HG03039 (cell line): ENCODE results near the gene KLK15.

Source experiments
- ATAC-seq: cut with Tn5 transposase; IDR thresholded peaks from one replicate; pipeline ENCODE4 v1.9.1; 2021; ENCODE audit warnings: mild to moderate bottlenecking, moderate library complexity; ENCODE audit not compliant: unreplicated experiment

The KLK15 gene

DNA sequence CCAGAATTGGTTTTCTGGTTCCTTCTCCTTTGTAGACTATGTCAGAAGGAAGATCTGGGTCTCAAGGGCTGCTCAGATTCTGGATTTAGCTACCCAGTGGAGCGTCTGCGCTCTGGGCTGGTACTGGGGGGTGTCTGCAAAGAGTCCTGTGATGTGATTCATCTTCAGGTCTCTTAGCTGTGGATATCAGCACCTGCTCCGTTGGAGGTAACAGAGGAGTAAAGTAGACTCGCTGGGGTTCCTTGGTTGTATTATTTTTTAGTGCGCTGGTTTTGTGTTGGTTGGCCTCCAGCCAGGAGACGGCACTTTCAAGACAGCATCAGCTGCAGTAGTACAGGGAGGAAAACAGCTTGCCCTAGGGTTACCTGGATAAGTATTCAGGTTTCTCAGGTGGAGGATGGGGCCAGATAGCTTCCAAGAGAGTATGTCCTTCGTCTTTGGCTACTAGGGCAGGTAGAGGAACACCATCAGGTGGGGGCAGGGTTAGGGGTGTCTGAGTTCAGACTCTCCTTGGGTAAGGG is 10.4 kb upstream of the KLK15 start:
- no peak for ATAC-seq

DNA sequence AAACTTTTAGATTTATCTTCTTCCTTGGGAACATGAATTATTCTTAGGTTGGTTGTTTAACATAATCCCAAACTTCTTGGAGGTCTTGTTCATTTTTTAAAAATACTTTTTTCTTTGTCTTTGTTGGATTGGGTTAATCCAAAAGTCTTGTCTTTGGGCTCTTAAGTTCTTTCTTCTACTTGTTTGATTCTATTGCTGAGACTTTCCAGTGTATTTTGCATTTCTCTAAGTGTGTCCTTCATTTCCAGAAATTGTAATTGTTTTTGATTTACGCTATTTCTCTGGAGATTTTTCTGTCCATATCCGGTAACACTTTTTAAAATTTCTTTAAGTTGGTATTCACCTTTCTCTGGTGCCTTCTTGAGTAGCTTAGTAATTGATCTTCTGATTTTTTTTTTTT is 9.8 kb upstream of the KLK15 start:
- no peak for ATAC-seq

DNA sequence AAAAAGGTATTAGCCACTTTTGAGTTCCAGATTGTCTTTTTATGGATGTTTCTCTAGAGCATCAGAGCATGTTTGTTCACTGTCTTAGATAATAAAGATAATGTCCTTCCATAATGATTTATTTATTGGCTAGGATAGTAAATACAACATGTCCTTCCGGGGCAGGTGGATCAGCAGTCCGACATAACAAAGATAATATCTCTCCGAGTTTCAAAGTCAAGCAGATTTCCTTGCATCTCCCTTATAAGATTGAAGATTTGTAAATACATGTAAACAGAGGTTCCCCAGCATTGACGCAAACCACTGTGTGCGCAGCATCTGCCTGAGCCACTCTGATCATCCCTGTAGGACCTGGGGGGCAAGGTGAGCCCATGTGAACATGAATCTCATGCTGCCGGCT is 8.8 kb upstream of the KLK15 start:
- ATAC-seq = no peak

DNA sequence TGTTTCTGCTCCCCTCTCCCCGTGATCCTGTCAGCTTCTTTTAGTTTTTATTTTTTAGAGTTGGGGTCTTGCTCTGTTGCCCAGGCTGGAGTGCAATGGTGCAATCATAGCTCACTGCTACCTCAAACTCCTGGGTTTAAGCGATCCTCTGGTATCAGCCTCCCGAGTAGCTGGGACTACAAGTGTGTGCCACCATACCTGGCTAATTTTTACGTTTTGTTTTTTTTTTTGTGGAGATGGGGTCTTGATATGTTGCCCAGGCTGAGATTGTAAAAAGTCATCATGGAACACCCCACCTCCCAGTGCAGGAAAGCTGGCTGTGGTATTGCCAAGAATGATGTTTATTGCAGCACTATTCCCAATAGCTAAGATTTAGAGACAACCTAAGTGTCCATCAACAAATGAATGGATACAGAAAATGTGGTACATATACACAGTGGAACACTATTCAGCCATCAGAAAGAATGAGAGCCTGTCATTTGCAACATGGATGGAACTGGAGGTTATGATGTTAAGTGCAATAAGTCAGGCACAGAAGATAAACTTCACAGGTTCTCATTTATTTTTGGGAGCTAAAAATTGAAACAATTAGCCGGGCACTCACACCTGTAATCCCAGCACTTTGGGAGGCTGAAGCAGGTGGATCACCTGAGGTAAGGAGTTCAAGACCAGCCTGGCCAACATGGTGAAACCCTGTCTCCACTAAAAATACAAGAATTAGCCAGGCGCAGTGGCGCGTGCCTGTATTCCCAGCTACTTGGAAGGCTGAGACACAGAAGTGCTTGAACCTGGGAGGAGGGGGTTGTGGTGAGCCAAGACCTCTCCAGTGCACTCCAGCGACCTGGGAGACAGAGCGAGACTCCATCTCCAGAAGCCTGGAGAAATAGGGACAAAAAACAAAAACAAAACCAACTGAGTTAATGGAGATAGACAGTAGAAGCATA is 6.6 kb upstream of the KLK15 start:
- ATAC-seq = no peak

DNA sequence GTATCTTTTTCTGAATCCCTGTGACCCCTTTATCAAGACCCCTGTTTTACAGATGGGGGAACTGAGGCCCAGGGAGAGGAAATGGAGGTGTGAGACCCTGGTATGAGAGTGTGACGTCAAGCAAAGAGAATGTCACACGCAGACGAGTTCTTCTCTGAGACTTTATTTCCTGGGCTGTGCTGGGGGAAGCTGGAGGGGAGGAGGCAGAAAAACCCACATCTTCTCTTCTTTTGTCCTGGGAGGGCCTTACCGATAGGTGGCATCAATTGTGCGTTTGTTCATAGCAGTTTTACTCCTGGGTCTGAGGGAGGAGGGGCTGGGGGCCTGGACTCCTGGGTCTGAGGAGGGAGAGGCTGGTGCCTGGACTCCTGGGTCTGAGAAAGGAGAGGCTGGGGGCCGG is 4.9 kb upstream of the KLK15 start:
- ATAC-seq = no peak

DNA sequence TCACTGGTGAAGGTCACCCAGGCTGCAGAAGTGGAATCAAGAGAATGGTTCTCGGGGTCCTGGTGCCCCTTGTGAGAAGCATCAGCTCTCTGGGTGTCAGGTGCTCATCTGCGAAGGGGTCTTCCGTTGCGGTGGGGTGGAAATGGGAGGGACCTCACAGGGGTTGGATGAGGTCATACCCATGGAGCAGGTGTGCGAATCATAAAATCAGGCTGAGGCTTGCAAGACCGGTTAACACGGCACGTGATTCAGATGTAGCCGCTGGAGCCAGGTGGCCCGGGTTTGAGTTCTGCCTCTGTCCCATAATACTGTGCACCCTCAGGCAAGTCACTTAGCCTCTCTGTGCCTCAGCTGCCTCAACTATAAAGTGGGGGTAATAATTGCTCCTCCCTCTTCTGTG is 3.9 kb upstream of the KLK15 start:
- no peak for ATAC-seq

DNA sequence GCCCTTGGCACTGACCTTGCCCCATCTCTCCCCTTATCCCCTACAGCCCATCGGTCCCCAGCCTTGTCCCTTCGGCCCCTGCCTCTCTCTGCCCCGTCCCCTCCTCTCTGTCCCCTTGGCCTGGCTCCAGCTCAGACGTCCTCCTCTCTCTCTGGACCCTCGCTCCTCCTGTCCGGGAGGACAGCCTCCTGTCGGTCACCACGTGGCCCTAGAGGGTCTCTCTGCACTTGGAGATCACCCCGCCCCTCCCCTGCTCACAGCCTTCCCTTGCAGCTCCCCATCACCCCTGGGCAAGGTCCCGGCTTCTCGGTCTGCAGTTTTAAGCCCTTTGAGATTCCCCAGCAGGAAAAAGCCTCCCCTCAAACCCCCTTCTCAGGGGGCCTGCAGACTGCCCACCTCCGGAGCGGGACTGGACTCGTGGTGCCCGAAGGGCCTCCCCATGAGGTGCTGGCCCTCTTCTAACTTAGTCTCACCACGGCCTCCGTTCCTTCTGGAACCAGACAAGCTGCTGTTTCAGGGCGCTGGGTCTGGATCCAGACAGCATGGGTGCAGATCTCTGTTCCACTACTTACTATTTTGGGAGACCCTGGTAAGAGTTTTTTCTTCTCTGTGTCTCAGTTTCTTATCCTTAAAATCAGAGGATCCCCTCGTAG is 3.3 kb upstream of the KLK15 start:
- no peak for ATAC-seq

DNA sequence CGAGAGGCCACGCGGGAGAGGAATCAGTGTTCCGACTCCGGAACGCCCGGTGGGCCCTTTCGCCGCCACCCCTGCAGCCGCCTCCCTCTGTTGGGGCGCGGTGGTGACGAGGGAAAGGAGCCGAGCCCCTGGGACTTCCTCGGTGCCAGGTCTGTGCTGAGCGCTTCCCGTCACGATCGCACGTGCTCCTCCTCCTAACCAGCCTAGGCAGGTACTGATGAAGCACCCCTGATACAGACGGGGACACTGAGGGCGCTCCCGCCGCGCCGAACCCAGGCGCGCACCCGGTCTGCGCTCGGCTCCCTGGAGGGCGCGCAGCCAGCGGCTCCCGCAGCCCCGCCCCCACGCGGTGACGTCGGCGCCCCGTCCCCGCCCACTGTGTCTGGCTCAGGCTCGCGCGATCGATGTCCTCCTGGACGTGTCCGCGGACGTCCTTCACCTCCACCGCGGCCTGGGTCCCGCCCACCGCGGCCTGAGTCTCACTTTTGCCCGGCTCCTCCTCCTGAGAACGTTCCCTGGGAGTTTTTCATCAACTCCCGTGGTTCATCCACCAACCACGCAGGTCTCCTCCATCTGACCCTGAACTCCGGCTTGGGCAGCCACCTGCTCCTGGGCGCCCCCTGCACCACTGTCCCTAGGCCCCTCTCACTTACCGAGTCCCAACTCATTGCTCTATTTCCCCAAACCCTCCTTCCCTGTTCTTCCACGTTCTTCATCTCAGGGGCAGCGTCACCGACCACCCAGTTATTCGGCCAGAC is 2.6 kb upstream of the KLK15 start:
- ATAC-seq = peak; percentile 75

DNA sequence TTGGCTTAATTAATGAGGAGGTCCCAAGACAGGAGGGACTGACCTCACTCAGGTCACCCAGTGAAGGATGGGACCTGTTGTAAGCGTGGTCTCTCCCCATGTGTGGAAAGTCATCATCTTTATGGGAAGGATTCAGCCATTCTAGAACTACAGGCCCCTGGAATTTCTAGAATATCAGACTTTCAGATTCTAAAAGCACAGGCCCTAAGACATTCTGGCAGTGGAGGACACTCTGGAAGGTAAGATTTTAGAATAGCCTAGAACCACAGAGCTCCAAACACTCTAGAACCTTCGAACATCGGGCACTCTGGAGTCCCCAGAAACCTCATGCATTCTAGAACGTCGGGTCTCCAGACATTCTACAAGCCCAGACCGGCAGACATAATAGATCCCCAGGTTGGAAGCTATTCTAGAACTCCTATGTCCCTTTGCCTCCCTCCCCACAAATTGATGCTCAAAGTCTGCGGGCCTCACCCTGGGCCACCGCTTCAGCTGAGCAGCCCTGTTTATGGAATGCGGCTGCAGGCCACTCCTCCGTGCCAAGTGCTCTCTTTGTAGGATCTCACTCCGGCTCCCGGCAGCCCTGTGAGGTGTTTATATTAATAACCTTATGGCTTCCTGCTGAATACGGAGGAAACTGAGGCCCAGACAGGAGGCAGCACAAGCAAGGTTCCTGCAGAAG is 1.9 kb upstream of the KLK15 start:
- no peak for ATAC-seq

DNA sequence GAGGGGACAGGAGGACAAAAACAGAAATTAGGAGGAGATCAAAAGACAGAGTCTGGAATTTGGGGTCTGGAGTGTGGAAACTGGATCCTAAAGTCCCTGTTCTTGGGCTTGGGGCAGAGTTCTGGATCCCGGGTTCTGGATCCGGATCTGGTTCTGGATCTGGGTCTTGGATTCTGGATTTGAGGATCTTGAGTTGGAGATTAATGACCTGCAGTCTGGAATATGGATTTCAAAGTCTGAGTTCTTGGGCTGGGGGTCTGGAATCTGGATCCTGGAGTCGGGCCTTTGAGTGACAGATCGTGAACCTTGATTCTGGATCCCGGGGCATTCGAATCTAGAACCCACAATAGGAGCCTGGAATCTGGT is 411 bp upstream of the KLK15 start:
- ATAC-seq = no peak

DNA sequence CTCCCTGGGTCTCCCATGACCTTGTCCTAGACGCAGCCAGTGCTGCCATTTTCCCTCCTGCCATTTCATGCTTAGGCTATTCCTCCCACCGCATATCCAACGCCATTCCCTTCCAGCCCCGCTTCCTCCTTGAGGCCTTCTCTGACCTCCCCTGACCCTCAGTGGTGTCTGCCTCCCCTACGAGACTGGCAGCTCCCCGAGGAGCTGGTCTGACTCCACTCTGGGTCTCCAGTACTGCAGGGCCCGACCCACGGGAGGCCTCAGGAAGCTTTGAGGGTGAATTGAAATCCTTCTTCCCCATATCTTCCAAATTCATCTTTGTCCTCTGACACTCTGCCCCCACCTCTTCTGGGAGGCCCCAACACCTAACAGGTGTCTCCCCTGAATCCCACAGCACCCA is 708 bp downstream of the KLK15 start:
- no peak for ATAC-seq

DNA sequence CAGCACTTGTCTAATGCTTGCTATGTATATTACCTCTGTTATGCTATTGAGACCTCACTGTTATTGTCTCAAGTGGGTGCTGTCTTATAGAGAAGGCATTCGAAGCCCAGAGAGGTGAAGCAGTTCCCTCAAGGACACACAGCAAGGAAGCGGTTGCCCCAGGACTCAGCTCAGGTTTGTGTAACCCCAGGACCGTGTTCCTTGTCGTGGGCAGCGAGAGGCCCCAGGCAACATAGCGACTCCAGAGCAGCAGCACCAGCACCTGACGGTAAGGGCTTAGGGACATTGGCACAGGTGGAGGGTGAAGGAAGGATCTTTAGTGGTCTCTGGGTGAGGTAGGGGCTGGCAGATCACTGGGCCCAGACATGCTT is 2.4 kb downstream of the KLK15 start:
- ATAC-seq = no peak

DNA sequence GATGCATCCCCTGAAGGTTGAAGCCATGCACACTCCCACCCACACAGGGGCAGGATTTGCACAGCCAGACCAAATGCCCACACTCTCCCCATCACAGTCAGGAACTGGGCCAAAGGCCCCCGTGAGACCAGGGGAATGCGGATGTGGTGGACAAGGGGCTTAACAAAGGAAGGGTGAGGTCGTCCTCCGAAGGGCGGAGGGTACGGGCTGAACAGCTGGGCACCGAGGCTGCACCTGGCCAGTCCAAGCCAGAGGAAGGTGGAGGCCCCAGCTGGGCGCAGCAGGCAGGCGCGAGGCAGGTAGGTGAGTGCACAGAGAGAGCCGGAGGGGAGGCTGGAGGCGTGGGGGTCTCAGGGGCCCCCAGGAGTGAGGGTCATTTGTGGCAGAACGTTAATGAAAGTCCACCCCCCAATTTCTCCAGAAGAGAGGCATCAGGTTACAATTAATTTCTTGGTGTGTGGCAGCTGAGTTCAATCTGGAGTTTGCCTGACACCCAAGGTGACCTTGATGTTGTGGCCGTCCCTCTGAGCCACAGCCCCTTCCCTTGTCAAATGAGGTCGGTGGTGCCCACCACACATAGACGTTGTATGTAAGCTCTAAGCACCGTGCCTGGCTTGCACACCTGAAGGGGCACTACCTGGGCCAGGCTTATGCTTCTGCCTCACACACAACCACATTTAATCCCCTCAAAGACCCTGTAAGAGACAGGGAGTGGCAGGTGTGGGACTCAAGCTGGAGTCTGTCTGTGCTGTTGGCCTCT is 2.9 kb downstream of the KLK15 start:
- ATAC-seq = no peak

DNA sequence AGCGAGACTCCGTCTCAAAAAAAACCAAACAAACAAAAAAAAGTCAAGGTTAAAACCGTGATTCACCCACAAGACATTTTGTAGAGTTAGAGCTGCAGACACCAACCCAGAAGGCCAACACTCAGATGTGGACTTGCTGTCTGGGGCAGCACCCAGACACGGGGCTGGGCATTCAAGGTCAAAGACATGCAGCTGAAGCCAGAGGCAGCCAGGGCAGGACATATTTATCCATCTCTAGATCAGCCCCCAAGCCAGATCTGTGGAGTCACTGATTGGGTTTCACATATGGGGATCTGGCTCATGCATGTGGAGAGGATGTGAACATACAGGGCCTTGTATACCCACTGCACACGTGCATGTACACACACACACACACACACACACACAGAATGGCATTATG is 3.6 kb downstream of the KLK15 start:
- no peak for ATAC-seq

DNA sequence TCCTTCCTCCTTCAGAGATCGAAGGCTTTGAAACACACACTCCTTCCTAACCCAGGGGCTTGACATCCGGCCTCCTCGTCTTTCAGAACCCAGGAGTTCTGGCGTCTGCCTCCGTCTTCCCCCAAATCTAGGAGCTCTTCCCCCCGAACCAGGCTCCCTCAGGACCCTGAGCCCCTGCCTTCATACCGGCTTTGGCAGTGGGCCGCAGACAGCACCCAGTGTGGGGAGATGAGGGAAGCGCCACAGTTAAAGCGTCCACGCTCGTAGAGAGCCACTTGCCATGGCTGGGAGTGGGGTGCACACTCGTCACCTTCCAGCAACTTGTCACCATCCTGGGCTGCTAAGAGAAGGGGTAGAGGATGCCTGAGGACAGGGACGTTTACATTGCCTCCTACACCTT is 5.9 kb downstream of the KLK15 start:
- ATAC-seq = no peak

DNA sequence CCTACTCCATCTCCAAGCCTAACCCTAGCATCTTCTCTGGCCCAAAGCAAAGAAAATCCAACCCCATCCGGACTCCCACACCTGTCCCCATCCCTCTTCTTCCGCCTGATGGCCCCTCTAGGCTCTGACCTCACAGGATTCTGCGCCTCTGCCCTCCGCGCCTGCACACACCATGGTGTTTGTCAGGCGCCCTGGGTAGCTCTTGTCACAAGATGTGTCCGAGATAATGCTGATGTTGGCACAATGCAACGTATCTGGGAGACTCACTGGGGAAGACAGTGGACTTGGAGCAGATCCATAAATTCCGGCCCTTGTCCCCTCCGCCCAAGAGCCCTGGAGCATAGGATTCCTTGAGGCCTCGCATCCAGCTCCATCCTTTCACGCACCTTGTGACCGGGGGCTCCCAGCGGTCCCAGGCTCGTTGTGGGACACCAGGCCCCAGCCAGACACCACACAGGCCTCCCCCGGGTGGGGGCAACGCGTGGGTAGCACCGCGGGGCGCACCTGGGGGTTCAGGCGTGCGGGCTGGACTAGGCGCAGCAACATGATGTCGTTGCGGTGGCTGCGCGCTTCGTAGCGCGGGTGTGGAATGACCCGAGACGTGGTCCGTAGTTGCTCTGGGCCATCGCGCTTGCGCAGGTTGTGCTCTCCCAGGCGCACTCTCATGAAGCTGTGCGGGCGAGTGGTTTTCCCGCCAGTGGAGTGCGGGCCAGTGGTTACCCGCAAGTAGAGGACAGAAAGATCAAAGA is 6.7 kb downstream of the KLK15 start:
- ATAC-seq = no peak

DNA sequence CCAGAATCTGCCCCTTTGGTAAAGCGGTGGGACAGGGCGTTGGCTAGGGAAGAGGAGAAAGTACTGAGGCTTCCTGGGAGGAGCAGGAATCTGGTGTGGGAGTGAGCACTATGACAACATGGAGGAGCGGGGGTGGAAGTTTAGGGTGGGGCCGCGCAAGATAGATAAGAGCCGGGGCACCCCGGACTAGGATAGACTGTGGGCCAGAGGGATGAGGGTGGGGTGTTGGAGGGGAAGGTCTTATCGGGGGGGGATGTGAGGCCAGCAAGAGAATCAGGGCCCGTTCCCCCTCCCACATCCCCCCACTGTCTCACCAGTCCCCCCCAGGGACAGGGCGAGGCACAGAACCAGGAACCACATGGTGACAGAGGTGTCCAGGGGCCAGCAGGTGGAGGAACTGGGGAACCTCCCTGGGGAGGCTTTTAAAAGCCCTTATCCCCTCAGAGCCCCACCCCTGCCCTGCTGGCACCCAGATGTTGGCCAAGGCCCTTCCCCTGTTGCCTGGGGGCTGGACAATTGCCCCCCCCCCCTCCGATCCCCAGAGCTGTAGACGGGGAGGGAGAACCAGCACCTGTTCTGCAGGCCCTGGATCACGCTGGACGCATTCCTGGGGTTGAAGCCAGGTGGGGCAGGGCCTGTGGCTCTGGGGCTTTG is 9.9 kb downstream of the KLK15 start, which contains the start of gene KLK1:
Gene KLK1 (minus strand): TSS at position 399 of the 654 bp plus-strand sequence. CDS start 39 bp downstream, at position 360.
- no peak for ATAC-seq

DNA sequence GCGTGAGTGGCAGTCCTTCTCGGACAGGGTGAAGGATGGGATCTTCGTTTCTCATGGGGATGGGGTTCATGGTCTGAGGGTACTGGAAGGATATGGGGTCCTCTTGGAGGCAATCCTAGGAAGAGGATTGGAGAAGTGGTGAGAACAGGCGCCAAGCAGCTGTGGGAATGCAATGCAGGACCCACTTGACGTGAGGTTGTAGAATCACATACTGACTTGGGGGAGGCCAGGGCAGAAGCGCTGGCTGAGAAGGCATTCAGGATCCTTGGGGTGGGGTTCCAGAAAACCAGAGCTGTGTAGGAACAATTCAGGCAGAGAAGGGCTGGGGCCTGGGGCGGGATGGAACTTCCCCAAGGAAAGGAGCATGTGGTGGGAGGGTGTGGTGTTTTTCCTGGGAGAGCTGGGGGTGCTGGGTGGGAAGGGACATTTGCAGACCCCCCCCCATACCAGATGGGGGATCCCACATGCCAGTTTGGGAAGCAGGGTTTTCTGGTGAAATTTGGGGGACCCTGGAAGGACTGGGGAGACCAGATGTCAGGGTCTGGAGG is 10.6 kb downstream of the KLK15 start:
- ATAC-seq = no peak

DNA sequence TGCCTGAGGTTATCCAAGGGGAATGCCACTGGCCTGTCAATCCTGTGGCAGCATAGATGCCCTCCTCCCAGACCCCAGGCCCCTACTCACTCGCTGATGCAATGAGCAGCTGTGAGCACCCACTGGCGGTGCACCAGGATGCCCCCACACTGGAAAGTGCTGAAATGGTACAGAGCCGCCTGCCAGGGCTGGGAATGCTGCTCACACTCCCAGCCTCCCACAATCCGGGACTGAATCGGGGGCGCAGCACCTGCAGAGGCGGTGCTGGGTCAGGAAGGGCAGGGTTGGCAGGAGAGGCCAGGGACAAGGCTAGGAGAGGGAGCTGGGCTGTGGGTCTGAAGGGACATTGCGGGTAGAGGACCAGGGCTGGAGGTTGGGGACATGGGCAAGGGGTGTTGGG is 11.8 kb downstream of the KLK15 start:
- ATAC-seq = no peak
